HEK293 (cell line): Measurements from ENCODE around the gene PALD1.

Source experiments
- CTCF ChIP-seq: fragments of 450-650 bp; formaldehyde crosslinking; IDR thresholded peaks from 2 replicates; pipeline ENCODE4 v1.5.1; 2016; ENCODE audit warnings: missing biosample characterization, missing genetic modification characterization
- PBX3 ChIP-seq: sonication (generic); formaldehyde crosslinking; IDR thresholded peaks from 2 replicates; pipeline ENCODE4 v1.8.1; 2022; ENCODE audit warnings: mild to moderate bottlenecking, moderate library complexity, missing genetic modification reagents
- SP2 ChIP-seq: fragments of 450-650 bp; formaldehyde crosslinking; IDR thresholded peaks from 2 replicates; pipeline ENCODE4 v1.5.1; 2016; ENCODE audit warnings: missing biosample characterization, missing genetic modification characterization
- TCF7L2 ChIP-seq: IDR thresholded peaks from 2 replicates; pipeline ENCODE4 v1.6.1; 2011; ENCODE audit warnings: low read depth, mild to moderate bottlenecking, inconsistent platforms, low read length, moderate library complexity, borderline replicate concordance
- YY1 ChIP-seq: fragments of 450-650 bp; formaldehyde crosslinking; IDR thresholded peaks from 2 replicates; pipeline ENCODE4 v1.5.1; 2018; ENCODE audit warnings: missing biosample characterization, missing genetic modification characterization
- ZBTB20 ChIP-seq: fragments of 450-650 bp; formaldehyde crosslinking; IDR thresholded peaks from 2 replicates; pipeline ENCODE4 v1.5.1; 2016; ENCODE audit warnings: missing biosample characterization, missing genetic modification characterization
- ZFP69B ChIP-seq: fragments of 450-650 bp; formaldehyde crosslinking; IDR thresholded peaks from 2 replicates; pipeline ENCODE4 v1.5.1; 2016; ENCODE audit warnings: missing biosample characterization, missing genetic modification characterization
- ZNF174 ChIP-seq: fragments of 450-650 bp; formaldehyde crosslinking; IDR thresholded peaks from 2 replicates; pipeline ENCODE4 v1.5.0; 2017; ENCODE audit warnings: missing biosample characterization, mild to moderate bottlenecking, missing genetic modification characterization
- ZNF473 ChIP-seq: fragments of 450-650 bp; formaldehyde crosslinking; IDR thresholded peaks from 2 replicates; pipeline ENCODE4 v1.5.1; 2017; ENCODE audit warnings: missing biosample characterization, missing genetic modification characterization
- ZNF555 ChIP-seq: fragments of 450-650 bp; formaldehyde crosslinking; conservative IDR thresholded peaks from 2 replicates; pipeline ENCODE4 v1.5.1; 2017; ENCODE audit warnings: missing biosample characterization, mild to moderate bottlenecking, missing genetic modification characterization, inconsistent platforms
- ZNF777 ChIP-seq: fragments of 450-650 bp; formaldehyde crosslinking; IDR thresholded peaks from 2 replicates; pipeline ENCODE4 v1.5.1; 2017; ENCODE audit warnings: missing biosample characterization, missing genetic modification characterization, borderline replicate concordance
- ZNF843 ChIP-seq: fragments of 450-650 bp; formaldehyde crosslinking; IDR thresholded peaks from 2 replicates; pipeline ENCODE4 v1.5.1; 2016; ENCODE audit warnings: missing biosample characterization, missing genetic modification characterization

- TF ChIP-seq YY1 (tag by site-specific recombination) (no peak), SP2 (tag by site-specific recombination) (no peak), CTCF (tag by site-specific recombination) (no peak), ZNF777 (tag by site-specific recombination) (no peak), ZNF174 (tag by site-specific recombination) (no peak), ZNF555 (tag by site-specific recombination) (no peak), PBX3 (CRISPR knock-in tag) (no peak), TCF7L2 (no peak), ZNF473 (tag by site-specific recombination) (no peak), ZFP69B (tag by site-specific recombination) (no peak), ZBTB20 (tag by site-specific recombination) (no peak), ZNF843 (tag by site-specific recombination) (no peak)
Measured at GRCh38 chr10:70588859-70589570, 110.4 kb downstream of the PALD1 start.
